GM12878 (cell line): Measurements from ENCODE around the gene LILRB5. TPM values are rescaled to one million over a fixed set of nuclear protein-coding genes. Genes with fewer than 3 reads are reported as not detected.
A peak's percentile ranks its signal among the peaks of the same experiment; 100 is the strongest.

Experiments
- ATAC-seq: fragments of 200-7000 bp; cut with Tn5 transposase; 3 replicates; pipeline ENCODE4 v1.9.1; 2020; ENCODE audit warnings: mild to moderate bottlenecking, moderate library complexity
- BruUV-seq: library from RNA; stranded (reverse); fragments of 400-500 nt; replicated peaks from 2 replicates; lab custom pipeline; 2021; lab: Mats Ljungman, UMichigan
- CTCF ChIA-PET: fragments of 300-600 bp; sonication (Branson Sonifier 250); formaldehyde crosslinking; extraction: SDS; loops from one replicate; lab custom pipeline; 2021; ENCODE audit warnings: inconsistent platforms; lab: Yijun Ruan, JAX
- POLR2A ChIA-PET: fragments of 350-600 bp; formaldehyde crosslinking; extraction: SDS; loops from one replicate; lab custom pipeline; 2021; ENCODE audit warnings: inconsistent platforms; lab: Charles Lee
- RAD21 ChIA-PET: fragments of 300-600 bp; sonication (Branson Sonifier 250); formaldehyde crosslinking; loops from one replicate; lab custom pipeline; 2023; ENCODE audit warnings: antibody characterized with exemption; ENCODE audit not compliant: unreplicated experiment; lab: Charles Lee
- SMC1A ChIA-PET: fragments of 300-600 bp; sonication (Branson Sonifier 250); formaldehyde crosslinking; loops from one replicate; lab custom pipeline; 2023; ENCODE audit not compliant: unreplicated experiment, uncharacterized antibody; lab: Charles Lee
- DNase-seq: peaks from one replicate; pipeline ENCODE4 v3.0.0-alpha.2; 2011; ENCODE audit warnings: low read depth, low spot score
- FAIRE-seq: peaks from 3 replicates; lab custom pipeline; 2011; peaks lifted over from hg19 to GRCh38; lab: Jason Lieb, UNC
- H2AFZ ChIP-seq: 2 replicates; pipeline ENCODE4 v1.6.0; 2011; ENCODE audit warnings: low read depth, low read length, control low read depth; ENCODE audit not compliant: control insufficient read depth
- H3K27ac ChIP-seq: 2 replicates; pipeline ENCODE4 v1.5.1; 2011; ENCODE audit warnings: control low read depth; ENCODE audit not compliant: control insufficient read depth, insufficient read depth
- H3K27me3 ChIP-seq, 2 experiments: replicated peaks in 1 of 2; 2 replicates each; pipeline versions ENCODE4 v1.6.0 to v1.6.1; 2011; ENCODE audit warnings: low read length in 1 of 2; ENCODE audit not compliant: control insufficient read depth in 2 of 2, insufficient read depth in 2 of 2
- H3K36me3 ChIP-seq, 2 experiments: 2 replicates each; pipeline ENCODE4 v1.5.1; 2011; ENCODE audit warnings: low read length in 1 of 2; ENCODE audit not compliant: control insufficient read depth in 2 of 2, insufficient read depth in 2 of 2
- H3K4me1 ChIP-seq: 2 replicates; pipeline ENCODE4 v1.6.1; 2011; ENCODE audit warnings: mild to moderate bottlenecking, low read length, moderate library complexity, mixed read lengths; ENCODE audit not compliant: control insufficient read depth, insufficient read depth
- H3K4me2 ChIP-seq: 2 replicates; pipeline ENCODE4 v1.6.0; 2011; ENCODE audit warnings: control low read depth; ENCODE audit not compliant: control insufficient read depth, insufficient read depth
- H3K4me3 ChIP-seq: fragments of 200-600 bp; sonication (generic); 2 replicates; pipeline ENCODE4 v1.5.1; 2016
- H3K79me2 ChIP-seq: 2 replicates; pipeline ENCODE4 v1.6.0; 2011; ENCODE audit warnings: low read length; ENCODE audit not compliant: control insufficient read depth, insufficient read depth
- H3K9ac ChIP-seq: 2 replicates; pipeline ENCODE4 v1.8.0; 2011; ENCODE audit warnings: low read length, control low read depth, mixed read lengths; ENCODE audit not compliant: control insufficient read depth, insufficient read depth
- H3K9me3 ChIP-seq: replicated peaks from 3 replicates; pipeline ENCODE4 v1.5.1; 2011; ENCODE audit warnings: mild to moderate bottlenecking, low read length; ENCODE audit not compliant: control insufficient read depth, insufficient read depth
- H4K20me1 ChIP-seq: 2 replicates; pipeline ENCODE4 v1.6.0; 2011; ENCODE audit not compliant: control insufficient read depth, insufficient read depth
- CREB1 ChIP-seq: IDR thresholded peaks from 2 replicates; pipeline ENCODE4 v1.6.1; 2012; ENCODE audit warnings: low read depth, mild to moderate bottlenecking, inconsistent platforms
- CREM ChIP-seq: IDR thresholded peaks from 2 replicates; pipeline ENCODE4 v1.6.1; 2014; ENCODE audit warnings: antibody characterized with exemption, low read depth
- CTCF ChIP-seq, 3 experiments: IDR thresholded peaks in 2 of 3; conservative IDR thresholded peaks in 1 of 3; 2 replicates each; pipeline ENCODE4 v1.5.1; 2011; ENCODE audit warnings: low read depth in 3 of 3, low read length in 3 of 3, mild to moderate bottlenecking in 3 of 3, control low read depth in 2 of 3, moderate library complexity in 2 of 3, inconsistent platforms in 1 of 3, mixed read lengths in 1 of 3; ENCODE audit not compliant: control insufficient read depth in 2 of 3, insufficient read depth in 1 of 3; ENCODE audit errors: extremely low read depth in 1 of 3
- EGR1 ChIP-seq, 2 experiments: IDR thresholded peaks; 1 replicate in 1 of 2; 2 replicates in 1 of 2; pipeline ENCODE4 v1.6.1; 2011 to 2012; ENCODE audit warnings: low read depth in 2 of 2, low read length in 2 of 2, borderline replicate concordance in 1 of 2, mild to moderate bottlenecking in 1 of 2, moderate library complexity in 1 of 2
- GATAD2B ChIP-seq: fragments of 450-650 bp; conservative IDR thresholded peaks from 2 replicates; pipeline ENCODE4 v1.6.1; 2017; ENCODE audit warnings: low read depth, mild to moderate bottlenecking, moderate library complexity
- PAX5 ChIP-seq: IDR thresholded peaks from 2 replicates; pipeline ENCODE4 v1.6.1; 2011; ENCODE audit warnings: low read depth, low read length, borderline replicate concordance
- POLR2A ChIP-seq: IDR thresholded peaks from 2 replicates; pipeline ENCODE4 v1.6.1; 2011; ENCODE audit warnings: low read depth, mild to moderate bottlenecking, low read length
- RB1 ChIP-seq: fragments of 450-650 bp; formaldehyde crosslinking; IDR thresholded peaks from 2 replicates; pipeline ENCODE4 v1.6.1; 2017; ENCODE audit warnings: mild to moderate bottlenecking, borderline replicate concordance
- SMC3 ChIP-seq: IDR thresholded peaks from 2 replicates; pipeline ENCODE4 v1.6.1; 2011; ENCODE audit warnings: low read length, improper control_type of control experiment, borderline replicate concordance
- SRF ChIP-seq, 2 experiments: IDR thresholded peaks; 2 replicates each; pipeline ENCODE4 v1.6.1; 2011; ENCODE audit warnings: low read depth in 2 of 2, low read length in 2 of 2, mild to moderate bottlenecking in 1 of 2, moderate library complexity in 1 of 2
- STAT1 ChIP-seq: fragments of 450-650 bp; conservative IDR thresholded peaks from 2 replicates; pipeline ENCODE4 v1.6.1; 2014; ENCODE audit warnings: antibody characterized with exemption, mild to moderate bottlenecking
- WGBS: methylation state at CpG from one replicate; pipeline ENCODE4 v1.1.6; 2016; ENCODE audit warnings: low lambda C conversion rate; ENCODE audit not compliant: insufficient replicate concordance, insufficient coverage; ENCODE audit errors: missing lambda C conversion rate; 5-methylcytosine and 5-hydroxymethylcytosine counted together
- in situ Hi-C: fragments of 300-500 bp; cut with MboI; formaldehyde crosslinking; loops from 9 replicates; pipeline ENCODE4 v1.14.3; 2018; ENCODE audit warnings: mixed read lengths
- intact Hi-C: fragments of 100-400 bp; cut with micrococcal nuclease; formaldehyde crosslinking; loops from one replicate; pipeline ENCODE4 v1.14.2; 2022; ENCODE audit not compliant: unreplicated experiment
- polyA plus RNA-seq, 11 experiments: library from polyadenylated mRNA; depleted of rRNA in 4 of 11; unstranded in 6 of 11; stranded (reverse) in 5 of 11; fragments of >200 nt; fragmentation: Nextera tagmentation in 4 of 11; fragmentation: Illumina TruSeq in 1 of 11; extraction: Ambion mirVana in 4 of 11; extraction: Trizol in 1 of 11; gene quantifications; 1 replicate in 1 of 11; 2 replicates in 10 of 11; pipeline versions ENCODE4 v1.2.1 to v1.2.3, GENCODE V29; 2011 to 2016; ENCODE audit warnings: inconsistent platforms in 2 of 11, missing spikeins in 2 of 11, low read depth in 1 of 11
- total RNA-seq, 4 experiments: library from RNA; depleted of rRNA in 3 of 4; stranded (reverse); fragments of >200 nt in 3 of 4; fragmentation: Illumina TruSeq in 1 of 4; extraction: Trizol in 1 of 4; gene quantifications; 2 replicates each; pipeline versions ENCODE4 v1.2.1 to v1.2.3, GENCODE V29; 2013 to 2021
- TF ChIP-seq, protein P1 (sequence below): fragments of 450-650 bp; IDR thresholded peaks from 2 replicates; pipeline ENCODE4 v1.6.1; 2017; ENCODE audit warnings: low read depth, mild to moderate bottlenecking, moderate library complexity
- TF ChIP-seq, protein P2 (sequence below): fragments of 450-650 bp; IDR thresholded peaks from 2 replicates; pipeline ENCODE4 v1.6.1; 2018; ENCODE audit warnings: mild to moderate bottlenecking, low read depth, moderate library complexity; ENCODE audit not compliant: partially characterized antibody
- TF ChIP-seq, protein P3 (sequence below): fragments of 150-350 bp; IDR thresholded peaks from 2 replicates; pipeline ENCODE4 v1.6.1; 2014; ENCODE audit warnings: mild to moderate bottlenecking, low read depth, low read length

Gene LILRB5
- total and polyA plus RNA-seq, 10 of the 15 experiments (the other 5 are each of a cell fraction or from before 2014, with no cell fraction given) = 0.01 to 0.13 TPM; not detected in 8

DNA sequence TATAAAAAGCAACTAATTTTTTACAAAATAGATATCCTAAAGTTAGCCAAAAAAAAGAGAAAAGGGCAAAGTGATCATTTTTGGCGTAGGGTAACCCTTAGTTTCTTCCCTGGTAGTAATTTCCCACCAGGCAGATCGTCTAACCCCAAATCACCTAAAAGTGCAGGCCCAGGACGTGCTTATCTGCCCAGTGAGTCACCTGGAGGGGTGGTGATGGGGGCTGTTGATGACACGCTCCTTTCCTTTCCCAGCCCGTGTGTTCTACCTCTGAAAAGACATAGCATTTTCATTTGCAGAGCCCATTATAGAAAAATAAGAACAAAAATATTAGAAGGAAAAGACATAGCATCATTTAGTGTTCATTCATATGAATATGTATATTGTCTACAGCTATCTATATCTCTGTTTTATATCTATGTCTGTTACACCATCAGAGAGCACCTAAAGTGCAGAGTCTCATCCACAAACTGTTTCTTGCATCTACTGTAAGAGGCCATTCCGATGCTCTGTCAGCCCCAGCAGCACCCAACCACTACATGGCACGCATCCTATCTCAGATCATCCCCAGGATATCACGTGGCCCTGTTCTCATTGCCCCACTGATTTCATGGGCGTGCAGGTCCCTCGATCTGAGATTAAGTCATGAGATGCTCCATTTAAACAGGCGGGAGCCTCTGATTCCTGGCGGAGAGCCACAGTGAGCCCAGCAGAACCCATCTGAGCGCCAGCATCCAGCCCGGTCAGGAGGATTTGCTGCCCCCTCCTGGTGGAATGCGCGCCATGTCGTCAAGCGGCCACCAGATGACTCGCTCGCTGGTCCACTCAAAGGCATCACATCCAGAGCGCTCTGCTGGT, 25.8 kb downstream of the LILRB5 start:
- no peaks in the 10 kb centered on the region for H3K4me1 ChIP-seq
- FAIRE-seq = peak; percentile 98
- H3K27me3 ChIP-seq = no peaks in the 10 kb centered on the region
- no peak overlapping the region for H3K27ac ChIP-seq
- RAD21 ChIA-PET = interaction anchor here (0.7 to 1.0 kb wide), 2 partner anchors 42 kb away, joined by 3 read pairs; partner anchors contain the start of gene MBOAT7
- POLR2A ChIA-PET = no interaction called here
- H3K4me2 ChIP-seq = no peak overlapping the region
- intact Hi-C loops (loop anchor here (1.0 to 2.0 kb wide), 2 partner anchors 63 to 159 kb away; no protein-coding TSS in a partner anchor), in situ Hi-C loops (loop anchor here (10.0 kb wide), 2 partner anchors 437 to 1037 kb away; partner anchors contain the start of gene ZNF665)
- no peak overlapping the region for H3K9ac ChIP-seq
- no peaks in the 10 kb centered on the region for H3K79me2 ChIP-seq
- no peak overlapping the region for H2AFZ ChIP-seq
- ATAC-seq = peak; percentile 100
- WGBS = 16% methylated on average over 21 of the region's 21 CpGs
- DNase-seq = no peak
- CTCF ChIA-PET = interaction anchor here (0.6 to 2.4 kb wide), 9 partner anchors 8 to 71 kb away, joined by 3 to 17 read pairs (median 4); partner anchors contain the start of genes LENG1, LILRB3 and MBOAT7
- 0 out of 2 replicates have a peak, but pooled peaks cover 4% of the 10 kb centered on the region for H4K20me1 ChIP-seq
- no peaks in the 10 kb centered on the region; the same call in 2 of the 3 replicates for H3K9me3 ChIP-seq
- no peaks in the 10 kb centered on the region for H3K36me3 ChIP-seq
- no peak overlapping the region for H3K4me3 ChIP-seq
- SMC1A ChIA-PET = no interaction called here
- no TSS peak for BruUV-seq
- TF ChIP-seq CTCF (IDR thresholded peaks at IDR 0.05 in 2 of 3, conservative IDR thresholded peaks at IDR 0.05 in 1 of 3; ENCODE audit: control insufficient read depth in 2 of 3, extremely low read depth in 1 of 3, insufficient read depth in 1 of 3, low read depth in 3 of 3, low read length in 3 of 3) (peak; percentile 99; a peak in 5 of 6 replicates), CREB1 (peak; percentile 45), CREM (peak; percentile 57; the same call in 1 of the 2 replicates), PAX5 (peak; percentile 8; the same call in 1 of the 2 replicates), SMC3 (peak; percentile 94), POLR2A (no peak), STAT1 (no peak), SRF (IDR thresholded peaks at IDR 0.05; ENCODE audit: low read depth in 2 of 2, low read length in 2 of 2) (no peak), RB1 (no peak), EGR1 (IDR thresholded peaks at IDR 0.05; ENCODE audit: borderline replicate concordance in 1 of 2, low read depth in 2 of 2, low read length in 2 of 2) (peak in 1 of 2 experiments; percentile 1; a peak in 1 of 3 replicates), GATAD2B (0 out of 2 replicates have a peak, but pooled peaks have one; percentile 38)
- TF ChIP-seq, protein P1, sequence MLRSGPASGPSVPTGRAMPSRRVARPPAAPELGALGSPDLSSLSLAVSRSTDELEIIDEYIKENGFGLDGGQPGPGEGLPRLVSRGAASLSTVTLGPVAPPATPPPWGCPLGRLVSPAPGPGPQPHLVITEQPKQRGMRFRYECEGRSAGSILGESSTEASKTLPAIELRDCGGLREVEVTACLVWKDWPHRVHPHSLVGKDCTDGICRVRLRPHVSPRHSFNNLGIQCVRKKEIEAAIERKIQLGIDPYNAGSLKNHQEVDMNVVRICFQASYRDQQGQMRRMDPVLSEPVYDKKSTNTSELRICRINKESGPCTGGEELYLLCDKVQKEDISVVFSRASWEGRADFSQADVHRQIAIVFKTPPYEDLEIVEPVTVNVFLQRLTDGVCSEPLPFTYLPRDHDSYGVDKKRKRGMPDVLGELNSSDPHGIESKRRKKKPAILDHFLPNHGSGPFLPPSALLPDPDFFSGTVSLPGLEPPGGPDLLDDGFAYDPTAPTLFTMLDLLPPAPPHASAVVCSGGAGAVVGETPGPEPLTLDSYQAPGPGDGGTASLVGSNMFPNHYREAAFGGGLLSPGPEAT = no peak
- TF ChIP-seq, protein P2, sequence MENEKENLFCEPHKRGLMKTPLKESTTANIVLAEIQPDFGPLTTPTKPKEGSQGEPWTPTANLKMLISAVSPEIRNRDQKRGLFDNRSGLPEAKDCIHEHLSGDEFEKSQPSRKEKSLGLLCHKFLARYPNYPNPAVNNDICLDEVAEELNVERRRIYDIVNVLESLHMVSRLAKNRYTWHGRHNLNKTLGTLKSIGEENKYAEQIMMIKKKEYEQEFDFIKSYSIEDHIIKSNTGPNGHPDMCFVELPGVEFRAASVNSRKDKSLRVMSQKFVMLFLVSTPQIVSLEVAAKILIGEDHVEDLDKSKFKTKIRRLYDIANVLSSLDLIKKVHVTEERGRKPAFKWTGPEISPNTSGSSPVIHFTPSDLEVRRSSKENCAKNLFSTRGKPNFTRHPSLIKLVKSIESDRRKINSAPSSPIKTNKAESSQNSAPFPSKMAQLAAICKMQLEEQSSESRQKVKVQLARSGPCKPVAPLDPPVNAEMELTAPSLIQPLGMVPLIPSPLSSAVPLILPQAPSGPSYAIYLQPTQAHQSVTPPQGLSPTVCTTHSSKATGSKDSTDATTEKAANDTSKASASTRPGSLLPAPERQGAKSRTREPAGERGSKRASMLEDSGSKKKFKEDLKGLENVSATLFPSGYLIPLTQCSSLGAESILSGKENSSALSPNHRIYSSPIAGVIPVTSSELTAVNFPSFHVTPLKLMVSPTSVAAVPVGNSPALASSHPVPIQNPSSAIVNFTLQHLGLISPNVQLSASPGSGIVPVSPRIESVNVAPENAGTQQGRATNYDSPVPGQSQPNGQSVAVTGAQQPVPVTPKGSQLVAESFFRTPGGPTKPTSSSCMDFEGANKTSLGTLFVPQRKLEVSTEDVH = no peak
- TF ChIP-seq, protein P3, sequence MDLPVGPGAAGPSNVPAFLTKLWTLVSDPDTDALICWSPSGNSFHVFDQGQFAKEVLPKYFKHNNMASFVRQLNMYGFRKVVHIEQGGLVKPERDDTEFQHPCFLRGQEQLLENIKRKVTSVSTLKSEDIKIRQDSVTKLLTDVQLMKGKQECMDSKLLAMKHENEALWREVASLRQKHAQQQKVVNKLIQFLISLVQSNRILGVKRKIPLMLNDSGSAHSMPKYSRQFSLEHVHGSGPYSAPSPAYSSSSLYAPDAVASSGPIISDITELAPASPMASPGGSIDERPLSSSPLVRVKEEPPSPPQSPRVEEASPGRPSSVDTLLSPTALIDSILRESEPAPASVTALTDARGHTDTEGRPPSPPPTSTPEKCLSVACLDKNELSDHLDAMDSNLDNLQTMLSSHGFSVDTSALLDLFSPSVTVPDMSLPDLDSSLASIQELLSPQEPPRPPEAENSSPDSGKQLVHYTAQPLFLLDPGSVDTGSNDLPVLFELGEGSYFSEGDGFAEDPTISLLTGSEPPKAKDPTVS = no peak
